H1 (cell line): ENCODE measurements around the gene ROR1. TPM values are rescaled to one million over a fixed set of nuclear protein-coding genes. Genes with fewer than 3 reads are reported as not detected.

Experiments
- CTCF ChIA-PET: fragments of 300-600 bp; sonication (Branson Sonifier 250); formaldehyde crosslinking; loops from one replicate; lab custom pipeline; 2021; ENCODE audit not compliant: partially characterized antibody; lab: Charles Lee
- POLR2A ChIA-PET: fragments of 300-600 bp; sonication (Branson Sonifier 250); formaldehyde crosslinking; loops from one replicate; lab custom pipeline; 2021; ENCODE audit warnings: inconsistent platforms; ENCODE audit not compliant: partially characterized antibody; lab: Charles Lee
- DNase-seq, 2 experiments: peaks; one replicate each; pipeline versions ENCODE4 v3.0.0 to v3.0.0-alpha.2; 2010 to 2022; ENCODE audit warnings: low spot score in 2 of 2, low read depth in 1 of 2, mixed read lengths in 1 of 2
- FAIRE-seq: peaks from 2 replicates; lab custom pipeline; 2011; peaks lifted over from hg19 to GRCh38; lab: Jason Lieb, UNC
- H2AFZ ChIP-seq: 2 replicates; pipeline ENCODE4 v1.8.1; 2012; ENCODE audit warnings: low read length, inconsistent platforms
- H2AK5ac ChIP-seq: 2 replicates; pipeline ENCODE4 v1.6.1; 2013; ENCODE audit warnings: low read depth, low read length
- H2BK120ac ChIP-seq: replicated peaks from 2 replicates; pipeline ENCODE3; 2013; ENCODE audit warnings: low read depth, low read length, inconsistent platforms
- H2BK12ac ChIP-seq: 2 replicates; pipeline ENCODE4 v1.6.1; 2013; ENCODE audit warnings: low read depth, low read length
- H2BK15ac ChIP-seq: 2 replicates; pipeline ENCODE4 v1.6.1; 2013; ENCODE audit warnings: low read length
- H2BK20ac ChIP-seq: 2 replicates; pipeline ENCODE4 v1.6.1; 2013; ENCODE audit warnings: low read length
- H2BK5ac ChIP-seq: 2 replicates; pipeline ENCODE4 v1.6.1; 2013; ENCODE audit warnings: low read depth, low read length
- H3K14ac ChIP-seq: 2 replicates; pipeline ENCODE4 v1.6.1; 2013; ENCODE audit warnings: inconsistent platforms; ENCODE audit not compliant: insufficient read length
- H3K18ac ChIP-seq: 2 replicates; pipeline ENCODE4 v1.6.1; 2013; ENCODE audit warnings: low read length; ENCODE audit errors: extremely low read depth
- H3K23ac ChIP-seq: 2 replicates; pipeline ENCODE4 v1.6.1; 2013; ENCODE audit warnings: inconsistent platforms; ENCODE audit not compliant: insufficient read length
- H3K23me2 ChIP-seq: 2 replicates; pipeline ENCODE4 v1.6.1; 2013; ENCODE audit warnings: low read depth, low read length
- H3K27ac ChIP-seq: 2 replicates; pipeline ENCODE4 v1.6.1; 2011; ENCODE audit warnings: low read depth, low read length, inconsistent platforms
- H3K27me3 ChIP-seq, 4 experiments: replicated peaks in 1 of 4; 1 replicate in 1 of 4; 2 replicates in 3 of 4; pipeline versions ENCODE4 v1.6.1 to v1.8.1; 2011 to 2013; ENCODE audit warnings: low read length in 3 of 4, mild to moderate bottlenecking in 3 of 4, inconsistent platforms in 2 of 4, mixed read lengths in 2 of 4, moderate library complexity in 1 of 4; ENCODE audit not compliant: control insufficient read depth in 3 of 4, insufficient read depth in 3 of 4; ENCODE audit errors: extremely low read depth in 1 of 4
- H3K36me3 ChIP-seq, 4 experiments: 2 replicates each; pipeline versions ENCODE4 v1.6.1 to v1.8.1; 2011 to 2013; ENCODE audit warnings: mild to moderate bottlenecking in 4 of 4, low read length in 3 of 4, moderate library complexity in 2 of 4, control low read depth in 1 of 4, inconsistent platforms in 1 of 4; ENCODE audit not compliant: insufficient read depth in 4 of 4, control insufficient read depth in 2 of 4
- H3K4ac ChIP-seq: replicated peaks from 2 replicates; pipeline ENCODE3; 2013; ENCODE audit warnings: low read length, low read depth, mixed read lengths, inconsistent platforms; ENCODE audit not compliant: insufficient read length
- H3K4me1 ChIP-seq, 4 experiments: replicated peaks in 1 of 4; 1 replicate in 1 of 4; 2 replicates in 3 of 4; pipeline versions ENCODE4 v1.6.1 to v1.8.1; 2011 to 2013; ENCODE audit warnings: low read length in 3 of 4, inconsistent platforms in 2 of 4, mixed read lengths in 1 of 4; ENCODE audit not compliant: insufficient read depth in 4 of 4, control insufficient read depth in 3 of 4
- H3K4me2 ChIP-seq, 2 experiments: 2 replicates each; pipeline versions ENCODE4 v1.6.1 to v1.8.1; 2011 to 2013; ENCODE audit warnings: low read depth in 2 of 2, low read length in 2 of 2, control low read depth in 1 of 2, inconsistent platforms in 1 of 2, mild to moderate bottlenecking in 1 of 2; ENCODE audit not compliant: insufficient read depth in 1 of 2
- H3K4me3 ChIP-seq, 4 experiments: fragments of 200-600, 300-600 bp in 1 of 4; sonication (generic), shearing (Covaris generic), sonication (Bioruptor Twin) in 1 of 4; 2 replicates each; pipeline versions ENCODE4 v1.5.1 to v1.8.1; 2011 to 2016; ENCODE audit warnings: low read length in 4 of 4, low read depth in 3 of 4, control low read depth in 2 of 4, inconsistent platforms in 2 of 4, mild to moderate bottlenecking in 2 of 4, mixed read lengths in 1 of 4, moderate library complexity in 1 of 4; ENCODE audit not compliant: insufficient read depth in 2 of 4; ENCODE audit errors: extremely low read depth in 1 of 4
- H3K56ac ChIP-seq: replicated peaks from 2 replicates; pipeline ENCODE3; 2013; ENCODE audit warnings: low read depth, mild to moderate bottlenecking, mixed read lengths, low read length, inconsistent platforms; ENCODE audit not compliant: insufficient read length
- H3K79me1 ChIP-seq: 2 replicates; pipeline ENCODE4 v1.6.1; 2013; ENCODE audit warnings: low read depth, low read length, control low read depth
- H3K79me2 ChIP-seq, 2 experiments: 2 replicates each; pipeline versions ENCODE4 v1.6.1 to v1.8.1; 2012 to 2013; ENCODE audit warnings: low read length in 2 of 2, mild to moderate bottlenecking in 2 of 2, inconsistent platforms in 1 of 2; ENCODE audit not compliant: insufficient read depth in 2 of 2, control insufficient read depth in 1 of 2
- H3K9ac ChIP-seq, 4 experiments: replicated peaks in 1 of 4; 1 replicate in 1 of 4; 2 replicates in 3 of 4; pipeline versions ENCODE4 v1.6.1 to v1.8.1; 2011 to 2013; ENCODE audit warnings: low read depth in 3 of 4, low read length in 3 of 4, control low read depth in 2 of 4, mild to moderate bottlenecking in 2 of 4, moderate library complexity in 2 of 4, inconsistent platforms in 1 of 4; ENCODE audit errors: extremely low read depth in 1 of 4
- H3K9me3 ChIP-seq, 2 experiments: 2 replicates each; pipeline versions ENCODE4 v1.6.1 to v1.8.1; 2012 to 2013; ENCODE audit warnings: mild to moderate bottlenecking in 2 of 2, moderate library complexity in 2 of 2, control low read depth in 1 of 2, inconsistent platforms in 1 of 2, low read depth in 1 of 2, low read length in 1 of 2, mixed read lengths in 1 of 2; ENCODE audit not compliant: insufficient read depth in 2 of 2
- H4K20me1 ChIP-seq, 2 experiments: replicated peaks in 1 of 2; 2 replicates each; pipeline versions ENCODE3 to v1.8.1; 2011 to 2013; ENCODE audit warnings: inconsistent platforms in 2 of 2, low read length in 2 of 2, mild to moderate bottlenecking in 1 of 2; ENCODE audit not compliant: insufficient read depth in 2 of 2, control insufficient read depth in 1 of 2
- H4K5ac ChIP-seq: 2 replicates; pipeline ENCODE4 v1.6.1; 2013; ENCODE audit warnings: low read length, low read depth, mixed read lengths, inconsistent platforms; ENCODE audit not compliant: insufficient read length
- H4K8ac ChIP-seq: 2 replicates; pipeline ENCODE4 v1.8.0; 2013; ENCODE audit warnings: mild to moderate bottlenecking, moderate library complexity, low read length, inconsistent platforms; ENCODE audit not compliant: insufficient read depth; ENCODE audit errors: extremely low read depth
- H4K91ac ChIP-seq: replicated peaks from 2 replicates; pipeline ENCODE3; 2013; ENCODE audit warnings: low read length, mixed read lengths, inconsistent platforms; ENCODE audit not compliant: insufficient read length
- ASH2L ChIP-seq: fragments of 200-600, 300-600 bp; sonication (generic); IDR thresholded peaks from one replicate; pipeline ENCODE4 v1.7.1; 2017; ENCODE audit warnings: low read length
- BRCA1 ChIP-seq: IDR thresholded peaks from 2 replicates; pipeline ENCODE4 v1.6.1; 2012; ENCODE audit warnings: low read depth, low read length, improper control_type of control experiment
- CBX5 ChIP-seq: fragments of 300-800, 300-1000 bp; sonication (generic); IDR thresholded peaks from 2 replicates; pipeline ENCODE4 v1.7.1; 2016; ENCODE audit warnings: antibody characterized with exemption, low read length, low read depth
- HDAC6 ChIP-seq: IDR thresholded peaks from one replicate; pipeline ENCODE4 v1.7.1; 2012; ENCODE audit warnings: low read depth, mild to moderate bottlenecking, inconsistent platforms, low read length, moderate library complexity
- JUN ChIP-seq: IDR thresholded peaks from 2 replicates; pipeline ENCODE4 v1.6.1; 2011; ENCODE audit warnings: low read depth, mild to moderate bottlenecking, improper control_type of control experiment, low read length
- NRF1 ChIP-seq: IDR thresholded peaks from 2 replicates; pipeline ENCODE4 v1.6.1; 2011; ENCODE audit warnings: mild to moderate bottlenecking, low read depth, low read length, improper control_type of control experiment
- POLR2A ChIP-seq, 2 experiments: IDR thresholded peaks; 1 replicate in 1 of 2; 2 replicates in 1 of 2; pipeline ENCODE4 v1.6.1; 2011; ENCODE audit warnings: low read depth in 2 of 2, low read length in 2 of 2, mild to moderate bottlenecking in 2 of 2; ENCODE audit errors: control extremely low read depth in 1 of 2
- RFX5 ChIP-seq: IDR thresholded peaks from 2 replicates; pipeline ENCODE4 v1.6.1; 2011; ENCODE audit warnings: low read depth, low read length, improper control_type of control experiment, borderline replicate concordance
- RXRA ChIP-seq: IDR thresholded peaks from 2 replicates; pipeline ENCODE4 v1.6.1; 2011; ENCODE audit warnings: low read depth, mild to moderate bottlenecking, low read length, moderate library complexity; ENCODE audit not compliant: insufficient read depth
- TEAD4 ChIP-seq: IDR thresholded peaks from 2 replicates; pipeline ENCODE4 v1.6.1; 2012; ENCODE audit warnings: low read depth, low read length, inconsistent platforms, mixed read lengths
- WGBS, 2 experiments: shearing (Covaris generic) in 1 of 2; methylation state at CpG; one replicate each; pipeline versions ENCODE4 v1.1.6 to v1.1.7; 2013 to 2015; ENCODE audit warnings: low lambda C conversion rate in 2 of 2, mixed read lengths in 2 of 2, inconsistent platforms in 1 of 2, low coverage in 1 of 2, missing lambda C conversion rate in 1 of 2; ENCODE audit not compliant: insufficient replicate concordance in 2 of 2, insufficient coverage in 1 of 2, insufficient read length in 1 of 2; ENCODE audit errors: extremely low coverage in 1 of 2, missing lambda C conversion rate in 1 of 2; 5-methylcytosine and 5-hydroxymethylcytosine counted together
- polyA plus RNA-seq, 7 experiments: library from polyadenylated mRNA; depleted of rRNA in 3 of 7; stranded (reverse) in 5 of 7; unstranded in 2 of 7; fragments of >200 nt in 5 of 7; fragments of 200-250 nt in 2 of 7; gene quantifications; 1 replicate in 5 of 7; 2 replicates in 1 of 7; 4 replicates in 1 of 7; pipeline versions ENCODE4 v1.2.1 to v1.2.3, GENCODE V29; 2011 to 2013; ENCODE audit warnings: missing spikeins in 2 of 7, mixed read lengths in 2 of 7
- total RNA-seq: library from RNA; stranded (reverse); fragmentation: NEBNext Ultra II Directional; extraction: Animal tissue kit (Norgen Biotek cat#: 25700); gene quantifications from 2 replicates; pipeline ENCODE4 v1.2.1, GENCODE V29; 2021

The ROR1 gene
- total and polyA plus RNA-seq, 2 of the 8 experiments (the other 6 are each of a cell fraction or from before 2014, with no cell fraction given) = 33.6 to 73.6 TPM

GRCh38 chr1:63984257-63984929 lies 210.6 kb downstream of the ROR1 start:
- H3K79me2 ChIP-seq = peaks cover 0 to 88% of the 10 kb centered on the region in 2 experiments; a peak in 3 of 4 replicates
- no peak overlapping the region for H4K8ac ChIP-seq
- H3K36me3 ChIP-seq = no peaks in the 10 kb centered on the region
- TF ChIP-seq TEAD4 = no peak
- no peak for TF ChIP-seq POLR2A (IDR thresholded peaks at IDR 0.05; ENCODE audit: control extremely low read depth in 1 of 2, low read depth in 2 of 2, low read length in 2 of 2)
- TF ChIP-seq ASH2L = no peak
- TF ChIP-seq CBX5 = no peak
- TF ChIP-seq RFX5 = no peak
- no peak for TF ChIP-seq NRF1
- no peak for TF ChIP-seq BRCA1
- TF ChIP-seq JUN = no peak
- TF ChIP-seq HDAC6 = no peak
- TF ChIP-seq RXRA = no peak
- no peak overlapping the region for H2AFZ ChIP-seq
- H3K79me1 ChIP-seq = peaks cover 14% of the 10 kb centered on the region; the same call in 1 of the 2 replicates
- H4K5ac ChIP-seq = no peak overlapping the region
- no peak overlapping the region for H3K9ac ChIP-seq
- H3K56ac ChIP-seq = no peak overlapping the region
- H2BK15ac ChIP-seq = no peak overlapping the region
- POLR2A ChIA-PET = interaction anchor here (1.6 kb wide), 1 partner anchor 9 kb away, joined by 3 read pairs; no protein-coding TSS in a partner anchor
- no peak overlapping the region for H3K4me3 ChIP-seq
- FAIRE-seq (no peak), DNase-seq (no peak)
- no peak overlapping the region for H2BK120ac ChIP-seq
- H4K91ac ChIP-seq = no peak overlapping the region
- CTCF ChIA-PET = interaction anchor here (0.6 to 2.2 kb wide), 9 partner anchors 9 to 153 kb away, joined by 3 to 6 read pairs (median 4); no protein-coding TSS in a partner anchor
- no peak overlapping the region for H2BK12ac ChIP-seq
- no peak overlapping the region for H3K4ac ChIP-seq
- no peak overlapping the region for H3K14ac ChIP-seq
- H3K4me2 ChIP-seq = no peak overlapping the region
- no peak overlapping the region for H2AK5ac ChIP-seq
- WGBS, 2 experiments = 89% methylated on average over 4 of the region's 4 CpGs; no CpG with 5 or more reads in 1 of the 2 experiments
- no peak overlapping the region for H2BK5ac ChIP-seq
- no peak overlapping the region for H2BK20ac ChIP-seq
- no peak overlapping the region for H3K18ac ChIP-seq
- no peaks in the 10 kb centered on the region for H3K9me3 ChIP-seq
- no peaks in the 10 kb centered on the region for H3K27me3 ChIP-seq
- peaks cover 7 to 8% of the 10 kb centered on the region in 2 experiments for H4K20me1 ChIP-seq
- no peaks in the 10 kb centered on the region for H3K23me2 ChIP-seq
- H3K4me1 ChIP-seq = peaks cover 0 to 5% (median 2%) of the 10 kb centered on the region in 4 experiments; a peak in 2 of 7 replicates
- H3K23ac ChIP-seq = no peak overlapping the region
- H3K27ac ChIP-seq = no peak overlapping the region
